Suprapubic skin (tissue), 4 donors: Measurements from ENCODE around the gene DDOST. TPM values are rescaled to one million over a fixed set of nuclear protein-coding genes. Genes with fewer than 3 reads are reported as not detected.

Source experiments
- DNase-seq, 2 donors: peaks; one replicate each; pipeline ENCODE4 v3.0.0-alpha.2; 2019; ENCODE audit warnings: low spot score in 2 of 2
- H3K27ac ChIP-seq: fragments of 200-600 bp; sonication (generic); one replicate; pipeline ENCODE4 v1.5.1; 2019
- H3K27me3 ChIP-seq: fragments of 200-600 bp; sonication (generic); one replicate; pipeline ENCODE4 v1.5.1; 2019
- H3K36me3 ChIP-seq: fragments of 200-600 bp; sonication (generic); one replicate; pipeline ENCODE4 v1.5.1; 2019
- H3K4me1 ChIP-seq: fragments of 200-600 bp; sonication (generic); one replicate; pipeline ENCODE4 v1.5.1; 2019
- H3K4me3 ChIP-seq: fragments of 200-600 bp; sonication (generic); one replicate; pipeline ENCODE4 v1.5.1; 2019; ENCODE audit warnings: mild to moderate bottlenecking
- H3K9me3 ChIP-seq: fragments of 200-600 bp; sonication (generic); one replicate; pipeline ENCODE4 v1.5.1; 2019
- EP300 ChIP-seq: sonication (generic); formaldehyde crosslinking; IDR thresholded peaks from one replicate; pipeline ENCODE4 v1.6.1; 2017; ENCODE audit warnings: antibody characterized with exemption
- POLR2A ChIP-seq, 2 donors: fragments of 450-650 bp; IDR thresholded peaks; one replicate each; pipeline ENCODE4 v1.6.1; 2017; ENCODE audit warnings: antibody characterized with exemption in 2 of 2, mild to moderate bottlenecking in 2 of 2, moderate library complexity in 2 of 2
- POLR2AphosphoS5 ChIP-seq, 3 donors: sonication (generic); formaldehyde crosslinking; IDR thresholded peaks; one replicate each; pipeline ENCODE4 v1.6.1; 2017; ENCODE audit warnings: antibody characterized with exemption in 3 of 3
- WGBS: methylation state at CpG from one replicate; pipeline ENCODE4 v1.1.5; 2018; 5-methylcytosine and 5-hydroxymethylcytosine counted together
- total RNA-seq, 4 donors: library from RNA; depleted of rRNA; stranded (reverse); fragments of >200 nt; gene quantifications; one replicate each; pipeline ENCODE4 v1.1.0, GENCODE V29; 2016
- TF ChIP-seq, protein P1 (sequence below), 2 donors: fragments of 200-600 bp in 1 of 2; fragments of 450-650 bp in 1 of 2; sonication (generic) in 1 of 2; IDR thresholded peaks; one replicate each; pipeline ENCODE4 v1.5.1; 2016 to 2019; ENCODE audit warnings: antibody characterized with exemption in 2 of 2, mild to moderate bottlenecking in 1 of 2, moderate library complexity in 1 of 2

Gene DDOST
- total RNA-seq, 4 donors from 2014 or later = 75.9 to 143 (median 125) TPM

GRCh38 chr1:20618550-20618949, 42.6 kb downstream of the DDOST start:
- Histone ChIP-seq H3K4me3 (no peak overlapping the region), H3K27ac (no peak overlapping the region), H3K27me3 (no peaks in the 10 kb centered on the region), H3K9me3 (no peaks in the 10 kb centered on the region), H3K36me3 (no peaks in the 10 kb centered on the region), H3K4me1 (peaks cover 11% of the 10 kb centered on the region)
- TF ChIP-seq POLR2A (IDR thresholded peaks at IDR 0.05) (no peak), POLR2AphosphoS5 (IDR thresholded peaks at IDR 0.05) (no peak), EP300 (no peak)
- TF ChIP-seq, protein P1, sequence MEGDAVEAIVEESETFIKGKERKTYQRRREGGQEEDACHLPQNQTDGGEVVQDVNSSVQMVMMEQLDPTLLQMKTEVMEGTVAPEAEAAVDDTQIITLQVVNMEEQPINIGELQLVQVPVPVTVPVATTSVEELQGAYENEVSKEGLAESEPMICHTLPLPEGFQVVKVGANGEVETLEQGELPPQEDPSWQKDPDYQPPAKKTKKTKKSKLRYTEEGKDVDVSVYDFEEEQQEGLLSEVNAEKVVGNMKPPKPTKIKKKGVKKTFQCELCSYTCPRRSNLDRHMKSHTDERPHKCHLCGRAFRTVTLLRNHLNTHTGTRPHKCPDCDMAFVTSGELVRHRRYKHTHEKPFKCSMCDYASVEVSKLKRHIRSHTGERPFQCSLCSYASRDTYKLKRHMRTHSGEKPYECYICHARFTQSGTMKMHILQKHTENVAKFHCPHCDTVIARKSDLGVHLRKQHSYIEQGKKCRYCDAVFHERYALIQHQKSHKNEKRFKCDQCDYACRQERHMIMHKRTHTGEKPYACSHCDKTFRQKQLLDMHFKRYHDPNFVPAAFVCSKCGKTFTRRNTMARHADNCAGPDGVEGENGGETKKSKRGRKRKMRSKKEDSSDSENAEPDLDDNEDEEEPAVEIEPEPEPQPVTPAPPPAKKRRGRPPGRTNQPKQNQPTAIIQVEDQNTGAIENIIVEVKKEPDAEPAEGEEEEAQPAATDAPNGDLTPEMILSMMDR (IDR thresholded peaks at IDR 0.05) = no peak
- no peak for DNase-seq
- 56% methylated on average over 4 of the region's 4 CpGs for WGBS

DNA sequence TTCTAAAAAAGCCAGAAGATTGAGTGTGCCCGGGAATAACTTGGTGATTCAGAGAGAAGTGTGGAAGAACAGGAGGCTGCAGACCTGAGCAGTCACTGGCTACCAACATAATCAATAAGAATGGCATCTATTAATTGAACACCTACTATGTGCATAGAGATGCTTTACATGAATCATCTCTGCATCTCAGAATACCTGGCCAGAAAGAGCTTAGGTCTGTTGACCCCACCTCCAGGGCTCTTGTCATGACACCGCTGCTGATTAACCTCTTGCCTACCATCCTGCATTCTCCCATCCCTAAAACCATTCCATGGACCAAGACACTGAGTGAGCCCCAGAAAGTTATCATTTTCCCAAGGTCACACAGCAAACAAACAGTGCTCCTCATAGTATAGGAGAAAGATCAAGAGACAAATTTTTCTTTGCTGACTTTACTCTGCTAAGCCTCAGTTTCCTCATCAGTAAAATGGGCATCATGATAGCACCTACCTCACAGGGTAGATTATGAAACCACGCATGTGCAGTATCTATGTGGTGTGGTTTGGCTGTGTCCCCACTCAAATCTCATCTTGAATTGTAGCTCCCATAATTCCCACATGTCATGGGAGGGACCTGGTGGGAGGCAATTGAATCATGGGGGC, 44.2 kb downstream of the DDOST start:
- no peak overlapping the region for H3K4me3 ChIP-seq

DNA sequence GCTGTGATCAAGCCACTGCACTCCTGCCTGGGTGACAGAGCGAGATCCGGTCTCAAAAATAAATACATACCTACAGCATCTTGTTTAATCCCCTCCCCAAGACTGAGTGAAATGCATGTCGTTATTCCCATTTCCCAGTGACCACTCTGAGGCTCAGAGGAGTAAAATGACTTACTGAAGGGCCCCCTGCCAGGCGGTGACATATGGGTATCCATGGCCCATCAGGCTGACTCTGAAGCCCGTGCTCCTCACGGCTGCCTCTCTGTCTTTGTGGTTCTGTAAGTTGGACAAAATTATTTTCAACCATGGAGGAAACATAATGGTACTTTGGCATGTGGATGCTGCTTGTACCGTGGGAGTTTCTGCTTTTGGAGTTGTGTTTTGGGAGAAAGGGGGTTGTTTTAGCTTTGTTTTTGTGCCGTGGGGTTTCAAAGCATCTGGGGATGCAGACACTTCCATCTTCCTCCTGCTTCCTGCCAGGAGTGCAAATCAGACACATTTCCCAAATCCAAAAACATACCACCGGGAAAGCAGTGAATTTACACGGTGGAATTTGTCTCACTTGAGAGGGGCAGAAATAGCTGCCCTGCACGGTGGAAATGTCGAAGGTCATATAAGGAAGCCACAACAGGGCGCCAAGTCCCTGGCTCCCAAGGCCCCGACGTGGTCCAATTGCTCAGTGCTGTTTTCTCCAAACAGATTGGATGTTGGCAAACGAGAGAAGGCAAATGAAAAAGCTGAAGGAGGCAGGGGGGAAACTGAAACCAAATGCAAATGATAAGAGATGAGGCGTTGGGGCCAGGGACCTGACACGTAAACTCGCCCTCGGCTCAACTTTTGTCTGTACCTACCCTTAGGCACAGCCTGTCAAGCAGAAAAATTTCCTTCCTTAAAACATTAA, 45.0 kb downstream of the DDOST start:
- no peaks in the 10 kb centered on the region for H3K27me3 ChIP-seq
- H3K4me3 ChIP-seq = no peak overlapping the region
- no peak for TF ChIP-seq POLR2AphosphoS5 (IDR thresholded peaks at IDR 0.05)
- no peak overlapping the region for H3K27ac ChIP-seq
- no peaks in the 10 kb centered on the region for H3K36me3 ChIP-seq
- DNase-seq = no peak
- H3K9me3 ChIP-seq = no peaks in the 10 kb centered on the region
- WGBS = 53% methylated on average over 19 of the region's 20 CpGs
- H3K4me1 ChIP-seq = peaks cover 19% of the 10 kb centered on the region

More for the DNA sequence above, 44.2 kb downstream of the DDOST start:
- no peak for DNase-seq
- no peaks in the 10 kb centered on the region for H3K27me3 ChIP-seq
- H3K27ac ChIP-seq = no peak overlapping the region
- 64% methylated on average over 3 of the region's 3 CpGs for WGBS
- no peaks in the 10 kb centered on the region for H3K36me3 ChIP-seq
- TF ChIP-seq EP300 (no peak), POLR2AphosphoS5 (IDR thresholded peaks at IDR 0.05) (no peak), POLR2A (IDR thresholded peaks at IDR 0.05) (no peak)
- TF ChIP-seq, protein P1 (IDR thresholded peaks at IDR 0.05) = no peak
- H3K9me3 ChIP-seq = no peaks in the 10 kb centered on the region
- H3K4me1 ChIP-seq = peaks cover 19% of the 10 kb centered on the region

DNA sequence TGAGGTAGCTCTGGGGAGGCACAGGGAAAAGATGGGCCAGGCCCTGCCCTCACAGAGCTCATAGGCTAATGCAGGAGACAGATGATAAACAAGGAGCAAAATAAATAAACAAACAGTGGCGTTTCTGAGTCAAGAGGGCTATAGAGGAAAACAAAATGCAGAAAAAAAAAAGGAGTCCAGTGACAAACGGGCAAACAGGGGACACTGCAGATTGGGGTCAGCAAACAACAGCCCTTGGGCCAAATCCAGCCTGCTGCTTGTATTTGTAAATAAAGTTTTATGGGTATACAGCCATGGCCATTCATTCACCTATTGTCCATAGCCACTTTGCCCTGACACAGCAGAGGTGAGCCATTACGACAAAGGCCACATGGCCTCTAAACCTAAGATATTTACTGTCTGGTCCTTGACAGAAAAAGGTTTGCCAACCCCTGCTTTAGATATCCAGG, 47.0 kb downstream of the DDOST start:
- TF ChIP-seq POLR2A (IDR thresholded peaks at IDR 0.05) = no peak
- no peak for TF ChIP-seq EP300
- TF ChIP-seq POLR2AphosphoS5 (IDR thresholded peaks at IDR 0.05) = no peak
- TF ChIP-seq, protein P1 (IDR thresholded peaks at IDR 0.05) = no peak
- Histone ChIP-seq H3K27me3 (no peaks in the 10 kb centered on the region), H3K36me3 (no peaks in the 10 kb centered on the region), H3K27ac (peak overlapping the region; percentile 87), H3K4me1 (peaks cover 19% of the 10 kb centered on the region), H3K4me3 (no peak overlapping the region), H3K9me3 (no peaks in the 10 kb centered on the region)
- WGBS = 64% methylated on average over 3 of the region's 3 CpGs
- DNase-seq = no peak

DNA sequence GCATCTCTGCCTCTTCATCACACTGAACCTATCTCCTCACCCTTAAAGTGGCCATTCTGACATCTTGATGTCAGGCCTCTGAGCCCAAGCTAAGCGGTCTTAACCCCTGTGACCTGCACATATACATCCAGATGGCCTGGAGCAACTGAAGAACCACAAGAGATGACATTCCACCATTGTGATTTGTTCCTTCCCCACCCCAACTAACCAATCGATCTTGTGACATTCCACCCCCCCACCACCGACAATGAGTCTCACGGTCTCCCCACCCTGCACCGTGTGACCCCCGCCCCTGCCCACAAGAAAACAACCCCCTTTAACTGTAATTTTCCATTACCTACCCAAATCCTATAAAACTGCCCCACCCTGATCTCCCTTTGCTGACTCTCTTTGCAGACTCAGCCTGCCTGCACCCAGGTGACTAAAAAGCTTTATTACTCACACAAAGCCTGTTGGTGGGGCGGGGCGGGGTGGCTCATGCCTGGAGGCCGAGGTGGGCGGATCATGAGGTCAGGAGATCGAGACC, 48.9 kb downstream of the DDOST start:
- WGBS = 53% methylated on average over 11 of the region's 11 CpGs
- Histone ChIP-seq H3K27ac (peak overlapping the region; percentile 87), H3K4me1 (peaks cover 19% of the 10 kb centered on the region), H3K4me3 (no peak overlapping the region), H3K27me3 (no peaks in the 10 kb centered on the region), H3K9me3 (no peaks in the 10 kb centered on the region), H3K36me3 (no peaks in the 10 kb centered on the region)
- no peak for DNase-seq
- TF ChIP-seq POLR2A (IDR thresholded peaks at IDR 0.05) = no peak
- TF ChIP-seq, protein P1 (IDR thresholded peaks at IDR 0.05) = no peak
- no peak for TF ChIP-seq POLR2AphosphoS5 (IDR thresholded peaks at IDR 0.05)
- no peak for TF ChIP-seq EP300
